SH-SY5Y (cell line): ENCODE data around the gene RALGDS.

Source experiments
- GATA2 ChIP-seq: IDR thresholded peaks from 2 replicates; pipeline ENCODE4 v1.6.1; 2011; ENCODE audit warnings: mild to moderate bottlenecking, low read depth, low read length
- GATA3 ChIP-seq: IDR thresholded peaks from 2 replicates; pipeline ENCODE4 v1.6.1; 2011; ENCODE audit warnings: low read depth, mild to moderate bottlenecking, low read length, moderate library complexity

- no peak for TF ChIP-seq GATA2
- no peak for TF ChIP-seq GATA3
Measured at GRCh38 chr9:133055788-133056420, 65.1 kb downstream of the RALGDS start.
